COLO668 (cell line): ENCODE measurements around the gene ARHGAP10.
"Not testable (repeated sequence)": the region's sequence is repeated elsewhere in the genome, so short reads cannot be mapped to it uniquely, and the experiment has no call there.

ENCODE experiments used
- DNase-seq: peaks from one replicate; lab custom pipeline; 2025; ENCODE audit not compliant: unreplicated experiment; lab: John Stamatoyannopoulos, UW

The ARHGAP10 gene

DNA sequence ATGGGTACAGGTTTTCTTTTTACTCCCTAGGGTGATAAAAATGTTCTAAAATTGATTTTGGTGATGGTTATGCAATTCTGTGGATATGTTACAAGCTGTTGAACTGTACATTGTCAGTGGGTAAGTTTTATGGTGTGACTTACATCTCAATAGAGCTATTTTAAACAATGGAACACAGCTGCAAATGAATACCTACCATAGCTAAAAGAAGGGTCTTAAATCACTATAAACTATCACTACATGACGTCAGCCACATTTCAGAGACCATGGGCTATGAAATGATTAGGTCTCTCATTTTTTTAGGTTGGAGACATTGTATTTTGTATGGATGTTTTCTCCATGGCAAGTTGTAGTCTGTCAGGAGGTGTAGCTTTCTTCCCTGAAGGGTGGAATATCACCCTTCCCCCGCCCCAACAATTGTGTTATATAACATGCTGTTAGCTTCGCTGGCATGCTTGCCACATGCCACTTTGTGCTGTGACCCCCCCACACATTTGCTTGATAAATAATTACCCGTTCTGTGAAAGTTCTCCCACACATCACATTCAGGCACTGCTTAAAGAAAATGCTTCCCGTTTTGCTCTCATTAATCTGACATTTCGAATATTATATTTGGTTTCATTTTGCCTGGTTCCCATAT is 159.7 kb downstream of the ARHGAP10 start:
- no peak for DNase-seq

- no peak for DNase-seq
These were observed 167.6 kb downstream of the ARHGAP10 start for GRCh38 chr4:147899512-147899911.

DNA sequence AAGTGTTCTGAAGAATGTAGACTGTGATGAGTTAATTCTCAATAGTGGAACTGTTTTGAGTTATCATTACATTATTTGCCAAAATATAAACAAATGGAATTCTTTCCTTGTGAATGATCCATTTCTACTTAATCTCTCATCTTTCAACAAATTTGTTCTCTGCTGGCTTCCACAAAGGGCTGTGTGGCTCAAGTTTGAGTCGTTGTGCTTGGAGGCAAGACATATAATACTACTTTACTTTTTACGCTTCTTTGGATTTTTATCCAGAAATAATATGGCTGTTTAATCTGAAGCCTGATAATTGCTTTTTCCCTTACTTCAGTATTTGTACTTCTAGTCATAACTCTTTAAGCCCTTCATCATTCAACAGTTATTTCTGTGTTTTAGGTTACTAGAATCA is 169.5 kb downstream of the ARHGAP10 start:
- DNase-seq = no peak

- DNase-seq = no peak
These were observed 170.0 kb downstream of the ARHGAP10 start for GRCh38 chr4:147901916-147902315.

- no peak for DNase-seq
These were observed 177.3 kb downstream of the ARHGAP10 start for GRCh38 chr4:147909225-147909624.

DNA sequence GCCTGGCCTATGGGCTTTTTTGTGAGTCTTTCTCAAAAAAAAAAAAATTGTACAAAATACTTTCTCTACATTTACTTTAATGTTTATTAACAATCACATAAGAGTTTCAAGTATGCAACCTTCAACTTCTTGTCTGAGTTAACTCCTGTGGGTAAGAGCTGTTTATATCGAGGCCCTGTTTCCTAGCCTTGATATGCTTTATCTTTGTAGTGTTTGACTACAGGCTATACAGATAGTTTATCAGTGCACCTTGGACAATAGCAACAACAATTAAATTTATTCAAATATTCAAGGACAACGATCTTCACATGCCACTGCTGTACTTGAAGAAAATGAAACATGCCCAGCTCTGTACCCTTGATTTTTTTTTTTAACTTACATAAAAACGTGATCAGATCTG is 178.4 kb downstream of the ARHGAP10 start:
- DNase-seq = no peak

GRCh38 chr4:147912106-147912505 is 180.2 kb downstream of the ARHGAP10 start:
- not testable (repeated sequence) for DNase-seq

DNA sequence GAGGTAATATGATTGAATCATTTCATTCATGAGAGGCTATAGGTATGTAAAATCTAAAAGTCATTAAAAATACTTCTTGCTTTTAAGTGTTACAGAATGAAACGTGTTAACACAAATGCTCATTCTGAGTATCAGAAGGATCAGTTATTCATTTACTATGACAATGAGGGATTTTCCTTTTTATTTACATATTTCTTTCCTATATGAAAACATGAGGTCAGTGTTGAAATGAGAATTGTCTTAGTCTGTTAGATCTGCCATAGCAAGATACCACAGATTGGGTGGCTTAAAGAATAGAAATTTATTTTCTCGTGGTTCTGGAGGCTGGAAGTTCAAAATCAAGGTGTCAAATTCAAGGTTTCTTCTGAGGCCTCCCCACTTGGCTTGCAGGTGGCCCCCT is 181.2 kb downstream of the ARHGAP10 start:
- no peak for DNase-seq

DNA sequence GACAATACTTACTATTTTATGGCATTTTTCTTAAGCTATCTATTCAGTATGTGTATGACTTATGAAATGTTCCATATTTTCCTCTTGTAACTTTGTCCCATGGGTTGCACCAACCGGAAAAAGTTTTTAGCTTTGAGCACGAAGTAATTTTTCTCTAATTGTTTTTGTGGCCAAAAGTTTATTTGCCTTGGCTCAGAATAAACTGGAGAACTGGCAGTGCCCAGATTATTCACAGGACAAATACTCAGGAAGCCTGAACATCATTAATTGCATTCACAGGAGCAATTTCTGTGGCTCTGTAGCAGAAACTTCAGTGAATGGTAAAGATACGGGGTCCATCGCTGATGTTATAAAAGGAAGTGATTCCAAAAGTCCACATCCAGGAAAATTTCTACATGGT is 184.5 kb downstream of the ARHGAP10 start:
- DNase-seq = no peak

DNA sequence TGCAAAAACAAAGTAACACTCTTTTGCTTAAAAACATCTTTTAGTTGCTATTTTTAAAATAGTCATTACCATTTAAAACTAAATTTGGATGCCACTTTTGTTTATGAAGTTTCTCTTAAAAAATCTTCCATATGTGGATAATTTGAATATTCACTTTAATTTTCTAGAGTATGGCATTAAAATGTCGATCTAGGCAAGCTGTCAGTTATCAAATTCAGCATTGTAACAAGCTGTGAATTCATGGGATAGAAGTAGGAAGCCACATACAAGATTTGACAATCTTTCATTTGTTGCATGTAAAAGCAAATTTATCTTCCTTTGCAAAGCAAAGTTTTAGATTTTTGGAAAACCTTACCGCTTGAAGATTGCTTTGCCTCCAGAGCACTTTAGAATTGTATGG is 191.5 kb downstream of the ARHGAP10 start:
- DNase-seq = no peak

DNA sequence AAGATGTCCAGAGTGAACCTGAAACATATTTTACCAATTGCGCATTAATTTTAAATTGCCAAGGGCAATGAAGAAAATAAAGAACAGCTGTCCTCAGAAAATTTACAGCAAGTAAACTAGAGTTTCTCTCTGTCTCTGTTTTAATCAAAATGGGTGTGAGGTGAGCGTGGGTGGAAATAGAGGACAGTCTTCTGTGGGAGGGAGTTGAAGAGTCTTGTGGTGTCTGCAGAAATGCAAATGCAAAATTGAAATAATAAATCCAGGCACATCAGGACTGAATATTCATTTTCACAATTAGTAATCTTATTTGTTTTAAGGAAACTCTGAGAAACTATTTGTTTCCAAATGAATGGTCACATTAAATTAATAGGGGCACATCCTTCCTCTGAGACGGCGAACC is 192.0 kb downstream of the ARHGAP10 start:
- DNase-seq = no peak

DNA sequence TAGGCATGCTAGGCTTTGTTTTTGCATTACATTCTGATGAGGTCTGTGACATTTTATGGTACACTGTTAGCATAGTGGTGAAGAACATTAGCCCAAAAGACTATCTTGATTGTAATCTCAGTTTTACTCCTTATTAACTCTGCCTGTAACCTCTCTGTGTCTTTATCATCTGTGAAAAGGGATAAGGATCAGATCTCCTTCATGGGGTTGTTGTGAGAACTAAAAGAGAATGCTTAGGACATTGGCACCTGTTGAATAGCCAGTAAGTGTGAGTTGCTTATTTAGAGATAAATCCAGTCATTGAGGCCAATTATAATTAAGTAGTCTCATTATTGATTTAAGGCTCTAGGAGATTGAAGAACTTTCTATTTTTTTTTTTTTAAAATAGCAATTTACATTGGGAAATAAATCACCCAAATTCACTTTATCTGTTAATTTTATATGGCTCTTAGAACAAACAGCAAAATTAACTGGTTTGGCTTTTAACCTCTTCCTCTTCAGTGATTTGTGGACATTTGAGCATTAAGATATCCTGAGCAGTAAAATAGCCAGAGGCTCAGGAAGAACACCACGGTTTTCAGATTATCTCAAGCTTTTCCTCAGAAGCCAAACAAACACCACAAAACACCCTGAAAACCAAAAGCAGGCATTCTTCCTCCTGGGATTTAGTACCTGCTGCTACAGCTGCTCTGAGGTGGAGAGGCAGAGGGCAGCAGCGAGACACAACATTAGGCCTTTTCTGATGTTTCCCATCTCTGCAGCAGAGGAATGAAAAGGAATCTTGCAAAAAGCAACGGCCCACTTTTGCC is 192.9 kb downstream of the ARHGAP10 start:
- peak; percentile 32 for DNase-seq

GRCh38 chr4:147927377-147928137 is 195.7 kb downstream of the ARHGAP10 start:
- peak; percentile 83 for DNase-seq

- no peak for DNase-seq
These were observed 196.5 kb downstream of the ARHGAP10 start for GRCh38 chr4:147928400-147928799.

GRCh38 chr4:147929746-147930145 is 197.9 kb downstream of the ARHGAP10 start:
- DNase-seq = no peak

DNA sequence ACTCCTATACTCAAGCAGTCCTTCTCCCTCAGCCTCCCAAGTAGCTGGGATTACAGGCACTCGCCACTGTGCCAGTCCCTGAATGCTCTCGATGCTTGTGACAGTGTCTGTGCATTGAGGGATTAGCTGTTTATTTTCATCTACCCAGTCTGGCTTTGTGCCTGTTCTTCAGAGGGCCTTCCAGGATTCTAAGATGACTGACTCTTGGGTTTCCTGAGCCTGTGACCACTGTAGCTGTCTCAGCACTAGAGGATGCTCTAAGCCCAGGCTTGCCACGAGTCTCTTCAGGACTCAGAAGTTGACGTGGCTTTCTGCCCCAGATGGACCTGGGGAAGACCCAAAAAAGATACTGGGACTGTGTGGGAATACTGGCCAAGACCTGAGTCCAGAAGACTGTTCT is 201.4 kb downstream of the ARHGAP10 start:
- DNase-seq = no peak

DNA sequence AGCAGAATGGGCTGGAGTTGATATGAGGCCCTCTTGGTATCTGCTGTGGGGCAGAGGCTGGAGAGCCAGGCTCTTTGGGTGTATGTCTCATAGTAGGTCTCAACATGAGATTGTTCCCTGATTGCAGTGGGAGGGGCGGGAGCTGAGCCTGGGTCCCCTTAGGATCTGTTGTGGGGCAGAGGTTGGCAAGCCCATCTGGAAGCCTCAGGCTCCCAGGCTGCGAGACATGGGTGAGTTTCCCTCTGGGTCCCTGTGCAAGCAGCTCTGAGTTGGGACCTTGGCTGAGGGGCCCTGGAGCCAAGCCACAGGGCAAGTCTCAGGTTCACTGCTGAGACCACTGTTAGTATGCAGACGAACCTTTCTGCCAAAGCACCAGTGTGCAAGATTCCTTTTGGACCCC is 201.9 kb downstream of the ARHGAP10 start:
- no peak for DNase-seq

- DNase-seq = no peak
These were observed 206.6 kb downstream of the ARHGAP10 start for GRCh38 chr4:147938496-147938895.

DNA sequence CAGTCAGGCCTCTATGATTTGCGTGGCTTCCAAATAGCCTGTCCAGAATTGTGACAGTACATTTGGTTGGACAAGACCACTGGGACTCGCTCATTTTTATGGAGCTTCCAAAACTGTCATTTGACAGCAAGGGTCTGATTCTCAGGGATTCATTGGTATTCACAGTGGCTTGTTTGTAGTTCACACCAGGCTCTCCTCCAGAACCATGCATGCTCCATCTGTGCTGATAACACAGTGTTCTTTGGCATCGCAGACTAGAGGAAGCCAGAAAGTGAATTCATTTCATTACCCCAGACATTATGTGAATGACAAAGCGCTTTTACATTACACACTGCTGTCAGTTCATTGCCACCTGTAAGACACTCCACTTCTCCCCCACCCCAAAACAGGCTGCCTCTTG is 208.3 kb downstream of the ARHGAP10 start:
- no peak for DNase-seq

- no peak for DNase-seq
These were observed 209.5 kb downstream of the ARHGAP10 start for GRCh38 chr4:147941373-147941772.

- no peak for DNase-seq
These were observed 210.8 kb downstream of the ARHGAP10 start for GRCh38 chr4:147942729-147943128.

- no peak for DNase-seq
These were observed 211.3 kb downstream of the ARHGAP10 start for GRCh38 chr4:147943159-147943638.
